A673 (cell line): ENCODE data around the gene TTLL4.

ENCODE experiments used
- CTCF ChIP-seq: fragments of 300-800, 200-600 bp; sonication (generic); conservative IDR thresholded peaks from 2 replicates; pipeline ENCODE4 v1.5.1; 2017; ENCODE audit warnings: low read depth, mild to moderate bottlenecking, antibody characterized with exemption, low read length, moderate library complexity, mixed read lengths
- EZH2 ChIP-seq: fragments of 200-600 bp; sonication (generic); IDR thresholded peaks from 2 replicates; pipeline ENCODE4 v1.6.1; 2017; ENCODE audit warnings: borderline replicate concordance, low read depth, mild to moderate bottlenecking, mixed read lengths, antibody characterized with exemption, low read length; ENCODE audit not compliant: poor library complexity, severe bottlenecking

- TF ChIP-seq CTCF (no peak), EZH2 (no peak)
Measured at GRCh38 chr2:218720048-218721041, 9.7 kb downstream of the TTLL4 start.
